Psoas muscle (tissue), 8 donors: ENCODE measurements around the gene RPGRIP1L. TPM values are rescaled to one million over a fixed set of nuclear protein-coding genes. Genes with fewer than 3 reads are reported as not detected.
"Not testable (repeated sequence)": the region's sequence is repeated elsewhere in the genome, so short reads cannot be mapped to it uniquely, and the experiment has no call there.

Experiments
- ATAC-seq, 4 donors: fragments of 200-7000 bp; cut with Tn5 transposase; one replicate each; pipeline ENCODE4 v1.9.1; 2020; ENCODE audit warnings: moderate library complexity in 3 of 4, mild to moderate bottlenecking in 2 of 4
- DNase-seq, 2 donors: peaks; one replicate each; pipeline ENCODE4 v3.0.0-alpha.2; 2020
- H3K27ac ChIP-seq: fragments of 200-600 bp; one replicate; pipeline ENCODE4 v1.8.0; 2022
- H3K27me3 ChIP-seq, 3 donors: fragments of 200-600 bp in 1 of 3; one replicate each; pipeline versions ENCODE4 v1.6.1 to v1.8.0; 2013 to 2022; ENCODE audit warnings: low read length in 2 of 3, mild to moderate bottlenecking in 2 of 3, moderate library complexity in 1 of 3; ENCODE audit not compliant: insufficient read depth in 3 of 3
- H3K36me3 ChIP-seq, 2 donors: fragments of 200-600 bp in 1 of 2; one replicate each; pipeline versions ENCODE4 v1.6.1 to v1.8.0; 2013 to 2022; ENCODE audit warnings: low read depth in 1 of 2, mild to moderate bottlenecking in 1 of 2, moderate library complexity in 1 of 2; ENCODE audit not compliant: insufficient read depth in 1 of 2
- H3K4me1 ChIP-seq: fragments of 200-600 bp; one replicate; pipeline ENCODE4 v1.8.0; 2022
- H3K4me3 ChIP-seq: fragments of 200-600 bp; one replicate; pipeline ENCODE4 v1.8.0; 2022; ENCODE audit warnings: mild to moderate bottlenecking
- H3K9me3 ChIP-seq: fragments of 200-600 bp; one replicate; pipeline ENCODE4 v1.8.0; 2022
- CTCF ChIP-seq: fragments of 200-600 bp; IDR thresholded peaks from one replicate; pipeline ENCODE4 v1.8.0; 2022; ENCODE audit warnings: antibody characterized with exemption
- WGBS, 3 donors: extraction: QIAGEN DNeasy Blood & Tissue Kit; methylation state at CpG; one replicate each; pipeline versions ENCODE4 v1.1.6 to v1.1.7; 2013; 5-methylcytosine and 5-hydroxymethylcytosine counted together
- intact Hi-C, 2 donors: fragments of 100-400 bp; cut with DNase I; formaldehyde crosslinking; loops; one replicate each; pipeline versions ENCODE4 v1.11.0 to v1.14.2; 2022
- polyA plus RNA-seq, 3 donors: library from polyadenylated mRNA; stranded (reverse); fragments of 200-250 nt; gene quantifications; one replicate each; pipeline ENCODE4 v1.2.3, GENCODE V29; 2013
- total RNA-seq, 4 donors: library from RNA; stranded (reverse); fragmentation: NEBNext Ultra II Directional in 2 of 4; extraction: Animal tissue kit (Norgen Biotek cat#: 25700) in 2 of 4; gene quantifications; one replicate each; pipeline versions ENCODE4 v1.2.1 to v1.2.4, GENCODE V29; 2021 to 2023
- donor health status: healthy with polysubstance abuse.
- donor health status: DM: no; HTN: no; CAD: no; lungs with moderate emphysema.
- donor health status: Bipolar disorder and iron deficiency.
- donor health status: healthy.
- donor health status: DM: yes; HTN: yes; CAD: no.
- donor health status: DM: no; HTN: no; CAD: no.
- donor health status: DM: no; HTN: no; CAD: no.
- donor health status: DM: yes; HTN: yes; CAD: no.

Gene RPGRIP1L
- total and polyA plus RNA-seq, 7 donors = 0.81 to 2.6 (median 1.5) TPM

- intact Hi-C loops = no loop called here
- no peak for DNase-seq
- TF ChIP-seq CTCF = no peak
- Histone ChIP-seq H3K9me3 (no peaks in the 10 kb centered on the region), H3K36me3 (no peaks in the 10 kb centered on the region), H3K4me3 (no peak overlapping the region), H3K27me3 (no peaks in the 10 kb centered on the region), H3K27ac (no peak overlapping the region), H3K4me1 (peaks cover 35% of the 10 kb centered on the region)
- WGBS, 3 donors = 68 to 90% (median 72%) methylated on average over 3 of the region's 3 CpGs
- ATAC-seq = no peak
Measured at GRCh38 chr16:53711390-53711789, 7.7 kb upstream of the RPGRIP1L start.

GRCh38 chr16:53708490-53708889 lies 4.8 kb upstream of the RPGRIP1L start:
- Histone ChIP-seq H3K27ac (no peak overlapping the region), H3K36me3 (no peaks in the 10 kb centered on the region), H3K9me3 (no peaks in the 10 kb centered on the region), H3K4me1 (peaks cover 32% of the 10 kb centered on the region), H3K27me3 (no peaks in the 10 kb centered on the region), H3K4me3 (no peak overlapping the region)
- no peak for ATAC-seq
- 96 to 99% (median 97%) methylated on average over 2 of the region's 2 CpGs for WGBS, 3 donors
- no peak for DNase-seq
- intact Hi-C loops = loop anchor here in 1 of 2 donors (10.0 kb wide), 1 partner anchor 274 kb away; the partner anchor contains the start of gene RBL2
- TF ChIP-seq CTCF = no peak

GRCh38 chr16:53707671-53708070 lies 4.0 kb upstream of the RPGRIP1L start:
- intact Hi-C loops = loop anchor here in 1 of 2 donors (10.0 kb wide), 1 partner anchor 273 kb away; the partner anchor contains the start of gene RBL2
- H3K4me3 ChIP-seq = no peak overlapping the region
- no peak overlapping the region for H3K27ac ChIP-seq
- no peak for DNase-seq
- no peaks in the 10 kb centered on the region for H3K36me3 ChIP-seq
- WGBS, 3 donors = 70 to 79% (median 70%) methylated on average over 3 of the region's 3 CpGs
- no peaks in the 10 kb centered on the region for H3K27me3 ChIP-seq
- no peaks in the 10 kb centered on the region for H3K9me3 ChIP-seq
- H3K4me1 ChIP-seq = peaks cover 29% of the 10 kb centered on the region
- TF ChIP-seq CTCF = no peak
- no peak for ATAC-seq

GRCh38 chr16:53704445-53704813 lies 770 bp upstream of the RPGRIP1L start:
- DNase-seq (no peak), ATAC-seq (no peak)
- intact Hi-C loops = loop anchor here in 1 of 2 donors (10.0 kb wide), 1 partner anchor 270 kb away; the partner anchor contains the start of gene RBL2
- TF ChIP-seq CTCF = no peak
- H3K9me3 ChIP-seq = no peaks in the 10 kb centered on the region
- H3K36me3 ChIP-seq = no peaks in the 10 kb centered on the region
- peak overlapping the region; percentile 81 for H3K27ac ChIP-seq
- peak overlapping the region; percentile 81 for H3K4me3 ChIP-seq
- no peaks in the 10 kb centered on the region for H3K27me3 ChIP-seq
- peaks cover 18% of the 10 kb centered on the region for H3K4me1 ChIP-seq
- 4 to 9% (median 6%) methylated on average over 6 of the region's 6 CpGs for WGBS, 3 donors

- WGBS, 3 donors = 97 to 100% (median 97%) methylated on average over 3 to 29 of the region's 31 CpGs
- DNase-seq, H3K4me1 ChIP-seq, intact Hi-C loops, H3K4me3 ChIP-seq, H3K36me3 ChIP-seq, H3K27me3 ChIP-seq, ATAC-seq, H3K27ac ChIP-seq, H3K9me3 ChIP-seq: not testable (repeated sequence)
Measured at GRCh38 chr16:53698271-53698670, 5.4 kb downstream of the RPGRIP1L start.
